ENCODE data around the gene DGKB.

Gene DGKB

DNA sequence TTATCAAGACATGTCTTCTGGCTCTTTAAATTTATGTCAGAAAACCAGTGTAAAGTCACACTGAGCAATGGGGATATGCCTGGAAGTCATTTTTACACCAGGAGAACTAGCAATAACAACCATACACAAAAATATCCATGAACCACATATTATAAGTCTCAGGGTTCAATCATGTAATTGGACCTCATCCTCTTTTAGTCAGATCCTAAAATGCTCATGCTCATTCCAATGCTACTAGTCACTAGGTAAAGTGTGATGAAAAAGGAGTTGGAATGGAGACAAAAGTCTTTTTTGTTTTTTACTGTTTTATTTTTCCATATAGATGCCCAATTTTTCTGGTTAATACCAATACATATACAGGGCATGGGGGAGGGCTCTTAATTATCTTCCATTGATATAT is 306.1 kb downstream of the DGKB start:
- DNase-seq (ENCODE audit: low read depth in 2 of 3, low spot score in 2 of 3): no peak

GRCh38 chr7:14590206-14590605 is 312.3 kb downstream of the DGKB start:
- no peak for DNase-seq (ENCODE audit: low read depth in 2 of 3, low spot score in 2 of 3)

GRCh38 chr7:14585232-14585631 is 317.3 kb downstream of the DGKB start:
- no peak for DNase-seq (ENCODE audit: low read depth in 2 of 3, low spot score in 2 of 3)

DNA sequence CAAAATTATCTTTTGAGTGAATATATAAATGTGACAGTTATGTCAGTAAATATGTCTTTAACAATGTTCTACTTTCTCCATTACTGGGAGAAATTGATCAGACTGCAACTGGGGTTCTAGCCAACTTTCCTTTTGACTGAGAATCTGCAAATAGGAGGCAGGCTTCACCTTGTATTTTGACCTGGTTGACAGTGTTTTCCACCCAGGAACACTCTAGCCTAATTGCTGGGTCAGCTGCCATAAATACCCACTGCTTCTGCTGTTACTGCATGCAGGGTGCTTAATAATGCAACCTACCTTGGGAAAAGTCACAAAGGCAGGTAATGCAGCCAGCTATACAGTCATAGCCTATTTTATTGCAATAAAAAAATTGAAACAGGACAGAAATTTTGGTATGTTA is 319.0 kb downstream of the DGKB start:
- no peak for DNase-seq (ENCODE audit: low read depth in 2 of 3, low spot score in 2 of 3)

DNA sequence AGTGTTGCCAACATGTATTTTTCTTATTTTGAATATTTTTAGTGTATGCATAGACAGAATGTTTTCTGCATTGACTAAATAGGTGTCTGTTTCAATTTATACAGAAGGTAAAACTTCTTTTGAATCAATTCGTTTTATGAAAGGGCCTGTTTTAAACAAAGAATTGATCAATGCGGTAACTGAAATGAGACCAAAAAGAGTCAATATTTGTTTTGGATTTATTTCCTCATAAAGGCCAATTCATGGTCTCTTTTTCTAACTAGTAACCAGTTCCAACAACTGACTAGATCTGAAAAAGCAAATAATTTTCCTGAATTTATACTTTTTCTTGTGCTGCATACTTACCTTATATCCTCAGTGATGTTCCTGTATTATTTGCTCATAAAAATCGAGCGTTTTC is 320.5 kb downstream of the DGKB start:
- DNase-seq (ENCODE audit: low read depth in 2 of 3, low spot score in 2 of 3): no peak

DNA sequence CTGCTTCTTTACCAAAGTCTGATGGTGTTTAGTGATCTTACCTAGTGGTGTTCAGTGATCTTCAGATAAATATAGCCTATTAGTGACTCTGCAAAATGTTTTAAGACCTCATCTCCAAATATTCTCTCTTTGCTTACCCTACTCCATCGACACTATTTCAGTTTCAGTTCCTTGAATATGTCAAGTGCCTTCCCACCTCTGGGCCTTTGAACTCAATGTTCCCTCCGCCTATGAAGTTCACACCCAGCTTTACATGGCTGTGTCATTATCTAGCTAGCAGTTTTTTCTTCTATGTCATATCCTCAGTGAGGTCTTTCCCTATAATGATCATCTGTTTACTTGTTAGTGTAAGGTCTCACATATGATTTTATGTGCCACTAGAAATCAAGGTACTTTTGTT is 322.6 kb downstream of the DGKB start:
- no peak for DNase-seq (ENCODE audit: low read depth in 2 of 3, low spot score in 2 of 3)

GRCh38 chr7:14576578-14576977 is 326.0 kb downstream of the DGKB start:
- DNase-seq (ENCODE audit: low read depth in 2 of 3, low spot score in 2 of 3): no peak

- no peak for DNase-seq (ENCODE audit: low read depth in 2 of 3, low spot score in 2 of 3)
Measured at GRCh38 chr7:14570750-14571607, 331.6 kb downstream of the DGKB start.

GRCh38 chr7:14552060-14552459 is 350.5 kb downstream of the DGKB start:
- no peak for DNase-seq (ENCODE audit: low read depth in 2 of 3, low spot score in 2 of 3)

DNA sequence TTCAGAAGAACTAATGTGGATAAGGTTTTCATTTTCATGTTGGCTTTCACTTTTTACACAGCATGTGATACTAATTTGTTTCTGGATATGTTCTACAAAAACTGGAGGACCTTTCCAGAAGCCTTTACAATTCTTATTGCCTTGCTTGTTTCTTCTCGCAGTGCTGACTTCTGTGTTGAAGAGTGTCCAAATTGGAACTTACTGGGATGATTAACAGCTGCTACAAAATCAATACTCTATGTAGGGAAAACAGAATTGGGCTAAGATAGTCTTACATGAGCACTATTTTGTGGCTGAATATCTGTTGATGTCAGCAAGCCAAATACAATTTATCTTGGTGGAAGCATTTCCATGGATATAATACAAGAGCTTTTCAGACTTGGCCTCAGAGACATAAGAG is 351.2 kb downstream of the DGKB start:
- no peak for DNase-seq (ENCODE audit: low read depth in 2 of 3, low spot score in 2 of 3)

DNA sequence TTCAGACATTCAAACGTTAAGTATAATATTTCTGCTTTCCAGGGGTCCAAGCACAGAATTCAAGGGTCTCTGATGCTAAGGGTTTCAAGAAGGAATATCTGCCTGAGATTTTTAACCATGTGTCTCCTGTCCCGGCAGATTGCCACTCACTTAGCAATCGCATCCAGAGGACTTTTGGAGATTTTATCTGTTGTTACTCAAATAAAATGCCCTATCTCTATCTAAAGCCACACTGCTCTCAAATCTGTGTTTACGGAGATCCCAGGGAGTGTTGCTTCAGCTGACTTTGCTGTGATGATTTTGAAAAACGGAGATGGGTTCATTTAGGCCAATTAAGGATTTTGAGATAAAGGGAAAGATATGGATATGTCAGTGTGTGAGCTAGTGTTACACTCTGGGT is 359.9 kb downstream of the DGKB start:
- no peak for DNase-seq (ENCODE audit: low read depth in 2 of 3, low spot score in 2 of 3)

DNA sequence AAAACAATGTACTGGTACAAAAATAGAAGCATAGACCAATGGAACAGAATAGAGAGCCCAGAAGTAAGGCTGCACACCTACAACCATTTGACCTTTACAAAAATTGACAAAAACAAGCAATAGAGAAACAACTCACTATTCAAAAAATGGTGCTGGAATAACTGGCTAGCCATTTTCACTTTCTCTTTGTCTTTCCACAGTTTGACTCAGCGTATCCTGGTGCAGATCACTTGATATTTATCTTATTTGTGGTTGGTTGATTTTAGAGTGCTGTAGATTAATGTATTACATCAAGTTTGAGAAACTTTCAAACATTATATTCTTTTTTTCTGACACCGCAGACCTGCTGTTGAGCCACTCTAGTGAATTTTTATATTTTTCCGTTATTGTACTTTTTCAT is 381.4 kb downstream of the DGKB start:
- no peak for DNase-seq (ENCODE audit: low read depth in 2 of 3, low spot score in 2 of 3)

- no peak for DNase-seq (ENCODE audit: low read depth in 2 of 3, low spot score in 2 of 3)
Measured at GRCh38 chr7:14510268-14510667, 392.3 kb downstream of the DGKB start.

GRCh38 chr7:14507617-14508016 is 394.9 kb downstream of the DGKB start:
- DNase-seq (ENCODE audit: low read depth in 2 of 3, low spot score in 2 of 3): no peak

GRCh38 chr7:14505906-14506305 is 396.6 kb downstream of the DGKB start:
- DNase-seq (ENCODE audit: low read depth in 2 of 3, low spot score in 2 of 3): no peak

DNA sequence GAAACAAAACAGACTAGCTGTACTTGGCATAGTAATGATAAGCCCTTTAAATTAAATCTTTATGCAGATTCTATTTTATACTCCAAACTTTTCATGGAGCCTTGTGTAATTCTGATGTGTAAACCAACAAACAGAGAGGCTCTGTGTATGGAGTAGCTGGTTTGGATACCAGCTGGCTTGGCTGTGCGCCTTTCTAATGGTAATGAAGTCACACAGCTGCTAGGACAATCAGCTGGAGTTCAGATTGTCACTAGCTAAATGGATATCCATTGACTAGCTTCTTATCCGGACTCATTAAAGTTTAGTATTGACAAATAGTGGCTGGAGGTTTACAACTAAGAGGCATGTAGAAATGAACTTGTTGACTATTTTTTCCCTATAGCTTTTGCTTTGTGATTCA is 398.4 kb downstream of the DGKB start:
- DNase-seq (ENCODE audit: low read depth in 2 of 3, low spot score in 2 of 3): no peak

DNA sequence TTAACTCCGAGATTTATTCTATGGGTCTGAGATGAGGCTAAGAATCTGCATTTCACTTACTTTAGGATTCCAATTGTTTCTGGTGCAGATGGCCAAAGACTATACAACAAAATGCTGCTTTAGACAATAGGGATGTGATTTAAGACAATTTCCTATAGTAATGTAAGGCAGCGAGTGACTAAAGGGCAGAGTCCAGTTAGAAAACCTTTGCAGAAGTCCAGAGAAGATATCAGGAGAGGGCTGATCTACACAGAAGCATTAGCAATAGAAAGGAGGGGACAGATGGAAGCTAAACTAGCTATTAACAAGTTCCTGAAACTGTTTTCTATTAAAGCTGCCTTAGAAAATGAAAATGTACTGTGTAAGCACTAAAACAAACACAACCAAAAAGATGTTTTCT is 398.9 kb downstream of the DGKB start:
- DNase-seq (ENCODE audit: low read depth in 2 of 3, low spot score in 2 of 3): no peak

DNA sequence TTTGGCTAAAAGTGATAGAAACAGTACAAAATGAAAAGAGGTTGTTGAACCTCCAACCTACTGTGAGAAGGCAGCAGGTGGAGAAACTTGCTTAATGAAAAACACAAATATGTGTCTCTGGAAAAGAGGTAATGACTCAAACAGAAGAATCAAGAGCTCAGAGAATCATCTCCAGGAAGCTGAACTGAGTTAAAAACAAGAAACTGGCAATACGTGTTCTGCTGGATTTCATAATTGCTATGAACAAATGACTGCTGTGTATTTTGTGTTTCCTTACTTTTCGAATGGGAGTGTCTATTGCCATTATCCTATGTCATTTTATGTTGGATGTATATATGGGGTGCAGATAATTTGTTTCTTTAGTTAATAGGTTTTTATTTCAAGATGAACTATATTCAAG is 401.1 kb downstream of the DGKB start:
- DNase-seq (ENCODE audit: low read depth in 2 of 3, low spot score in 2 of 3): no peak

DNA sequence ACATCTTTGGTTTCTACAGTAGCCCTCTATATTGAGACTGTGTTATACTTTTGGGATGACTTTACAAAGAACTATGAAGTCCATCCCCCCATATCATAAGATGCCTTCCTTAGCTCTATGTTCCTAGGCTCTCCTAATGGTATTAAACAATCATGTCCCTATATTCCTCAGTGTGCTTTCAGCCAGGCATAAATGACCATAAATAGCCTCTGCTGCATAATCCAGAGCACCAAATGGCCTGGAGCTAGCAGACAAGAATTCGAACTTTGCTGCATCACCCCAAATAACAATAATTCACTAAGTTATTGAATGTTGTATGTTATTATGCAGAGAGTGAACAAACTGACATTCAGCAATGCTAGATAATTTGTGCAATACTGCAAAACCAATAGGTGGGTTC is 405.2 kb downstream of the DGKB start:
- no peak for DNase-seq (ENCODE audit: low read depth in 2 of 3, low spot score in 2 of 3)

DNA sequence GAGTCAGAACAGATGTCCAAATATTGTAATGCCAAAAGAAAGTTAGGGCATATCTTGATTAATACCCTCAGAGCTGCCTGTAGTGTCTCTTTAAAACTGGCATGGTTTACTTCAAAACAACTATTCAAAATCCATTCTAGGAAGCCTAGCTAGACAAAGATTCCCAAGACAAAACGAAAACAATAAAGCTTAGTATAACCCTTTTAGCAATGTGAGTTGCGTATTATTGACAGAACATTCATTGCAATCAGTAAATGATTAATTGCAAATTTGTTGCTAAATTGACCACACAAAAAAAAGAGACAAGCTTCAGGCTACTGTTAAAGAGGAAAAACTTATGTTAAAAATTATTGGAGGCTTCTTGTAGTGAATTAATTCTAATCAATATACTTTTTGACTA is 406.9 kb downstream of the DGKB start:
- DNase-seq (ENCODE audit: low read depth in 2 of 3, low spot score in 2 of 3): no peak

GRCh38 chr7:14487701-14488395 is 414.7 kb downstream of the DGKB start:
- DNase-seq (ENCODE audit: low read depth in 2 of 3, low spot score in 2 of 3): no peak

- DNase-seq (ENCODE audit: low read depth in 2 of 3, low spot score in 2 of 3): no peak
Measured at GRCh38 chr7:14483663-14484062, 418.9 kb downstream of the DGKB start.

DNA sequence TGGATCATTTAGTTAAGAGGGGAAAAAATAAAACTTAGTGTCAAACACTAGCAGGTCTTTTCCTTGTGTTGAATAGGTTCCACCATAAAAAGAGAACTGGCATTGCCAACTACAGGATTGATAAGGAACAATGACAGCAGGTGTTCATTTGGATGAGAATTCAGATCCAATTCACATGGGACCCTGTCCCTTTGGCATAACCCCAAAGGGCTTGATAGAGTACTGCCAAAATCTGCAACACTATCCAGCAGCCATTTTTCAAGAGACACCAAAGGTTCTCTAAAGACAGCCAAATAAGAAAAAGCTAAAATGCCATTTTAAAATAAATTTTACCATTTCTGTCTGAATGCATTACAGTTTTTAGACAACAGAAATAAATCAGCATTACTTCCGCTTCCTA is 422.3 kb downstream of the DGKB start:
- no peak for DNase-seq (ENCODE audit: low read depth in 2 of 3, low spot score in 2 of 3)
